GM12873 (cell line): Measurements from ENCODE around the gene SNAPC5.

Experiments used
- TF ChIP-seq, protein P1 (sequence below): IDR thresholded peaks from 2 replicates; pipeline ENCODE4 v1.5.1; 2012; ENCODE audit warnings: low read depth, mild to moderate bottlenecking, moderate library complexity, low read length, control low read depth; ENCODE audit not compliant: insufficient read depth; ENCODE audit errors: missing control alignments

The SNAPC5 gene

DNA sequence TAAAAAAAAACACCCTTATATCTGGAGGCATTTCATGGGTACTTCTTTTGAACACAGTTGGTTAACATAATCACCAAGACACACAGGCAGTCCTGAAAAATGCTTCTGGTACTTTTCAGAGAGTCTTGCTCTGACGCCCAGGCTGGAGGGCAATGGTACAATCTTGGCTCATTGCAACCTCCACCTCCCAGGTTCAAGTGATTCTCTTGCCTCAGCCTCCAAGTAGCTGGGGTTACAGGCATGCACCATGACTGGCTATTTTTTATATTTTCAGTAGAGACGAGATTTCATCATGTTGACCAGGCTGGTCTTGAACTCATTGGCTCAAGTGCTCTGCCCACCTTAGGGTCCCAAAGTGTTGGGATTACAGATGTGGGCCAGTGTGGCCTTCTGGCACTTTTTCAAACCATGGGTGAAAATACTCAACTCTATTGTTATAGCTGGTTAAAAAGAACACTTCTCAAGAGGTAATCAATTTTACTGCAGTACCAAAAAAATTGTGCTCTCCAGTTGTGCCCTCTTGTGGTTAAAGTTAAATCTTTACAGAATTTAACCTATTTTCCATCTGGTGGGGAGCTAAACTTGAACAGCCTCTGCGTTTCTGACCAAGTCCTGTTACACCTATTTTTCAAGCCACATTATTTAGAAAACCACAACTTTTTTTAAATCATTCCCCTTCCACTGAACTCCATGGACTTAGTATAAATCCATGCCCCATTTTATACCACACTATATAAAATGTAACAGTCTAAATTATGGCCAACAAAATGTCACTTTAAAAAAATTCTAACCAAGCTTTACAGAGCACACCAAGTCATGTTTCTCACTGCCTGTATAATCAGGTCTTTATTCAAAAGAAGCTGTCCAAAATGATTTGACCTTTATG, 1.2 kb upstream of the SNAPC5 start:
- TF ChIP-seq, protein P1, sequence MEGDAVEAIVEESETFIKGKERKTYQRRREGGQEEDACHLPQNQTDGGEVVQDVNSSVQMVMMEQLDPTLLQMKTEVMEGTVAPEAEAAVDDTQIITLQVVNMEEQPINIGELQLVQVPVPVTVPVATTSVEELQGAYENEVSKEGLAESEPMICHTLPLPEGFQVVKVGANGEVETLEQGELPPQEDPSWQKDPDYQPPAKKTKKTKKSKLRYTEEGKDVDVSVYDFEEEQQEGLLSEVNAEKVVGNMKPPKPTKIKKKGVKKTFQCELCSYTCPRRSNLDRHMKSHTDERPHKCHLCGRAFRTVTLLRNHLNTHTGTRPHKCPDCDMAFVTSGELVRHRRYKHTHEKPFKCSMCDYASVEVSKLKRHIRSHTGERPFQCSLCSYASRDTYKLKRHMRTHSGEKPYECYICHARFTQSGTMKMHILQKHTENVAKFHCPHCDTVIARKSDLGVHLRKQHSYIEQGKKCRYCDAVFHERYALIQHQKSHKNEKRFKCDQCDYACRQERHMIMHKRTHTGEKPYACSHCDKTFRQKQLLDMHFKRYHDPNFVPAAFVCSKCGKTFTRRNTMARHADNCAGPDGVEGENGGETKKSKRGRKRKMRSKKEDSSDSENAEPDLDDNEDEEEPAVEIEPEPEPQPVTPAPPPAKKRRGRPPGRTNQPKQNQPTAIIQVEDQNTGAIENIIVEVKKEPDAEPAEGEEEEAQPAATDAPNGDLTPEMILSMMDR, result peak; percentile 43

DNA sequence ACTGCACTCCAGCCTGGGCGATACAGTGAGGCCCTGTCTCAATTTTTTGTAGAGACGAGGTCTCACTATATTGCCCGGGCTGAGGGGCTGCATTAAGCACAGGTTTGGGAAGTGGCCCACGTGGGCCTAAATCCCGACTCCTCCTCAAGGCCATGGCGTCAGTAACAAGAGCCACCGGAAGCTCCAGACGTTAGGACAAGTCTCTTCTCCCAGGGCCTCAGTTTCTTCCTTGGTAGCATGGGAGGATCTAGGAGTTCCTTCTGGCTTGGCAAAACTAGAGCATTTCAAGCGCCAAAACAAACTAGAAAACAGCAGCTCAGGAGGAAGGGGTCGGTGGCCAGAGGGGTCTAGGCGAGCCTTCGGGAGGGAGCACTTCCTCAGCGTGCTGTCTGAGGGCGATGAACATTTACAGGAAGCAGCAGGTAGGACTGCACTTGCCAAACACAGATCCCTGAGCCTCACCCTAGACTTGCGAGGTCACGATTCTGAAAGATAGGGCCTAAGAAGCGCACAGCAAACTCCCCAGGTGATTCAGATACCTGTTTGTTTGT, 536 bp downstream of the SNAPC5 start:
- TF ChIP-seq, protein P1, result no peak

DNA sequence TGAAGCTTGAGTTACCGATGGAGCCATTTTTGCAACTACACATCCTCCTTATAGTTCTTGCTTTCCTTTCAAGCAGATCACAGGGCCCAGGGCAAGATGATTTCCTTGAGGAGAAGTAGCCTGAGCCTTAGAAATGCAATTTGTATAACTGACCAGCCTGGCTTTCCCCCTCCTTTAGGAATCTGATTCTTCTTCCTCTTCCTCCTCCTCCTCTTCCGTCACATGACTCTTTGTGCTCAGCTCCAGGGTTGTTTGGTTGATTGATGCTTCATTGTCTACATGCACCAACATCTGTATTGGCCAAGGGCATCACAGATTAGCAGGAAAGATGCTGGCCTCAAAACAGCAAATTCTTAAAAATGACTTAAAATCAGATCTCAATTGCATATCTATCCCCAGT, 3.3 kb downstream of the SNAPC5 start:
- TF ChIP-seq, protein P1, result no peak

DNA sequence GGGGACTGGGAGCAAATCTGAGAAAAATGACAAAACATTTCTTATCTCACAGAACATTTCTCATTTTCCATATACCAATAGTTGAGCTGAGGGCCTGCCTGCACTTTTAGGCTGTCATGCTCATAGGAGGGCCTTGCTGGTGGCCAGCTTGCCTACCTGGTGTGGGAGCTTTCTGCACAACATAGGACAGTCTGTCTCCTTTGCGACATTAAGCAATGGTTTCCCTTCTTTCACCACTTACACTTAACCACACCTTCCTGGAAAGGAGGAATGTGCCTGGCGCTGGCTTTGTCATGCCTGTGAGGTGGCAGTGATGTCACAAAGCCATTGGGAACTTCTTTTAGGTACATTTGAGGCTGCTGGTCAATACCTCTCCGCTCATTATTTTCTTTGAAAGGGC, 5.7 kb downstream of the SNAPC5 start:
- TF ChIP-seq, protein P1, result no peak

DNA sequence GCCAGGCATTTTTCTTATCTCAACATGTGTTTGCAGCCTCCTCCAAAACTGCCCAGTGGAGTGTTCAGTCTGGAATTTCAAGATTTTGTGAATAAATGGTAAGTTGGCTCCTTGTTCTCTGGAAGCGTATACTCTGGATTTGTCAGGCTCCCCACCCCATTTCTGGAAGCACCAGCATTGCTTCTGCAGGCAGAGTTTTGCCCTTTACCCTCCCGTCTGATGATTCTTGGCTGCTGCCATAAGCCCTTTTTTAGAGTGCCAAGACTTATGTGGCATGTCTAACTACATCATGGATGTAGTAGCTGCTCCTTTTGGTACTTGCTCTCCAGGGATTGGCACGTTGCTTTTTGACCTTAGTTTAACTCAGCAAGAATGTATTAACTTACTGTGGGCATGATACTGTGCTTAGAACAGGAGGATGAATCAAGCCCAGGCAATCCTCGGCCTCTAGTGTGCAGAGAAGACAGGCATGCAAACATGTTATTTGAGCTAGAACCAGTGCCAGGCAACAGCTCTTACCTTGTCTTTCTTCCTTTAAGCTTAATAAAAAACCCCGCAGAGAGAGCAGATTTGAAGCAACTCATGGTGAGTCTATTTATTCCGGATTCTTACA, 8.3 kb downstream of the SNAPC5 start:
- TF ChIP-seq, protein P1, result no peak

DNA sequence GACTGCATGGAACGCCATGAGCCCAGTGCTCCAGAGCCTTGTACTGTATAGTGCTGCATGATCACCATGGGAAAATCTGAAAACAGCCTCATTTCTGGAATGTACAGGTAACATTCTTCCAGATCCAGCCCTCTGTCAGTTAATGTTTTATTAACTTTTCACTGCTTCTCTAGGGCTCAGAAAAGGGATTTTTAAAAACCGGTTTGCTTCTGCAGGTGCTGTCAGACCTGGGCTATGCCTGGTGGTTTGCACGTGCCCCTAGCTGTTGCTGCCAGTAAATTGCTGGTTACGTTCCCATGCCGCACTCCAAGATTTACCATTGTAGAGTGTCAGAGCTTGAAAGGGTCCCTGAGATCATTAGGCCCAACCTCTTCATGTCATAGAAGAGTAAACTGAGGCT, 9.0 kb downstream of the SNAPC5 start:
- TF ChIP-seq, protein P1, result no peak

DNA sequence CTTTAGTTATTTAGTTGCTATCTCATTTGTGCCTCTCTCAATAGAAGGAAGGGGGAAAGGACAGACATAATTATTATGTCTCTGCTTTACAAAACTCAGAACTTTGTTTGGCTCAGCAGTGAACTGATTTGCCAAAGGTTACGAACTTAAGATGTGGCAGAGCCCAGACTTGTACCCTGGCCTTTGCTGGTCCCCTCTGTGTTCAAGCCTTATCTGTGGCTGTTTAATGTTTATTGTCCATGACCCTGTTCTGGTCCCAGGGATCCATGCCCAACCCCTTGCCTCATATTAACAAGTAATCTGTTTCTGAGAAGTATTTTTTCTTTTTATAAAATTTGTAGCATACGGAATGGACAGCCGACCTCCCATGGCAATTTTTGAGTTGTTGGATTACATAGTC, 10.7 kb downstream of the SNAPC5 start:
- TF ChIP-seq, protein P1, result no peak
